ENCODE measurements around the gene P2RY11.

The P2RY11 gene

DNA sequence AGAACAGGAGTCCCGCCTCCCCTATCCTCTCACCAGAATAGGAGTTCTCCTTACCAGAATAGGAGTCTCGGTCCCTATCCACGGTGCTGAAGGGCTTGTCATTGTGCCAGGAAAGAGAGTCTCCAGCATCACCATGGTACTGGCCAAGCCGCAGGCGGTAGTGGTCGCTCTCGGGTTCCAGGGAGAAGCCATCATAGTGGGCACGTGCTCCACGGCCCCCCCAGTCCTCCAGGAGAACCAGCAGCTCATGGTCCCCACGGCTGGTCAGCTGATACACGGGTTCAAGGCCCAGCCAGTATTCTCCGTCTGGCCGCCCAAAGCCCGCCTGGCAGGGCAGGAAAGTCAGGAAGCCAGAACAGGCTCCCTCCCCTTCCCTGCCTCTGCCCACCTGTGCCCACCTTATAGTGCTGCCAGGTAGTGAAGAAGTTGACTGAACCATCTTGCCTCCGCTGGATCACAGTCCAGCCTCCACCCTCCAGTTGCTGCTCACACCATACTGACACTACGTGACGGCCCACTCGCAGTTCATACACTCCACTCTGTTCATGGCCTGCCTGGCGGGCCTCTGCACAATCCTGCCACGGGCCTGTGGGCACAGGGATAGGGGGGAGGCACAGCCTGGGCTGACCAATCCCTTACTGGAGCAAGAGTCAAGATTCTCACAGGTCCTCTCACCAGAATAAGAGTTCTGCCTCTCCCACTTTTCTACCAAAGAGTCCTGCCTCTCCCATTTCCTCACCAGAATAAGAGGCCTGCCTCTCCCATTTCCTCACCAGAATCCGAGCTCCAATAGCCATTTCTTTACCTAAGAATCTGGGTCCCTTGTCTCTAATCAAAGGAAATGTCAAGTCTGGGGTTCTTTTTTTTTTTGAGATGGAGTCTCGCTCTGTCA lies 18.0 kb upstream of the P2RY11 start:
- TF ChIP-seq, protein P1, sequence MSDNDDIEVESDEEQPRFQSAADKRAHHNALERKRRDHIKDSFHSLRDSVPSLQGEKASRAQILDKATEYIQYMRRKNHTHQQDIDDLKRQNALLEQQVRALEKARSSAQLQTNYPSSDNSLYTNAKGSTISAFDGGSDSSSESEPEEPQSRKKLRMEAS (IDR thresholded peaks at IDR 0.05), result 0 out of 2 replicates have a peak, but pooled peaks have one; percentile 15
- TF ChIP-seq NFIC (IDR thresholded peaks at IDR 0.05), result peak; percentile 86
- TF ChIP-seq CEBPB (IDR thresholded peaks at IDR 0.05), result no peak
- TF ChIP-seq TEAD4 (IDR thresholded peaks at IDR 0.05), result no peak
- no peak for TF ChIP-seq RAD21 (IDR thresholded peaks at IDR 0.05; ENCODE audit: low read depth)
- no peak for TF ChIP-seq TCF12 (IDR thresholded peaks at IDR 0.05; ENCODE audit: low read depth)
- TF ChIP-seq, protein P2, sequence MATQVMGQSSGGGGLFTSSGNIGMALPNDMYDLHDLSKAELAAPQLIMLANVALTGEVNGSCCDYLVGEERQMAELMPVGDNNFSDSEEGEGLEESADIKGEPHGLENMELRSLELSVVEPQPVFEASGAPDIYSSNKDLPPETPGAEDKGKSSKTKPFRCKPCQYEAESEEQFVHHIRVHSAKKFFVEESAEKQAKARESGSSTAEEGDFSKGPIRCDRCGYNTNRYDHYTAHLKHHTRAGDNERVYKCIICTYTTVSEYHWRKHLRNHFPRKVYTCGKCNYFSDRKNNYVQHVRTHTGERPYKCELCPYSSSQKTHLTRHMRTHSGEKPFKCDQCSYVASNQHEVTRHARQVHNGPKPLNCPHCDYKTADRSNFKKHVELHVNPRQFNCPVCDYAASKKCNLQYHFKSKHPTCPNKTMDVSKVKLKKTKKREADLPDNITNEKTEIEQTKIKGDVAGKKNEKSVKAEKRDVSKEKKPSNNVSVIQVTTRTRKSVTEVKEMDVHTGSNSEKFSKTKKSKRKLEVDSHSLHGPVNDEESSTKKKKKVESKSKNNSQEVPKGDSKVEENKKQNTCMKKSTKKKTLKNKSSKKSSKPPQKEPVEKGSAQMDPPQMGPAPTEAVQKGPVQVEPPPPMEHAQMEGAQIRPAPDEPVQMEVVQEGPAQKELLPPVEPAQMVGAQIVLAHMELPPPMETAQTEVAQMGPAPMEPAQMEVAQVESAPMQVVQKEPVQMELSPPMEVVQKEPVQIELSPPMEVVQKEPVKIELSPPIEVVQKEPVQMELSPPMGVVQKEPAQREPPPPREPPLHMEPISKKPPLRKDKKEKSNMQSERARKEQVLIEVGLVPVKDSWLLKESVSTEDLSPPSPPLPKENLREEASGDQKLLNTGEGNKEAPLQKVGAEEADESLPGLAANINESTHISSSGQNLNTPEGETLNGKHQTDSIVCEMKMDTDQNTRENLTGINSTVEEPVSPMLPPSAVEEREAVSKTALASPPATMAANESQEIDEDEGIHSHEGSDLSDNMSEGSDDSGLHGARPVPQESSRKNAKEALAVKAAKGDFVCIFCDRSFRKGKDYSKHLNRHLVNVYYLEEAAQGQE (IDR thresholded peaks at IDR 0.05; ENCODE audit: low read depth), result peak; percentile 94

GRCh38 chr19:10095622-10095947 lies 15.9 kb upstream of the P2RY11 start:
- TF ChIP-seq ZBTB7A (IDR thresholded peaks at IDR 0.05; ENCODE audit: low read depth) (no peak), NFIC (IDR thresholded peaks at IDR 0.05) (no peak), CEBPB (IDR thresholded peaks at IDR 0.05) (no peak), FOXM1 (IDR thresholded peaks at IDR 0.05; ENCODE audit: borderline replicate concordance, low read depth) (no peak), TEAD4 (IDR thresholded peaks at IDR 0.05) (no peak)
- TF ChIP-seq, protein P1 (IDR thresholded peaks at IDR 0.05), result no peak

- TF ChIP-seq USF1 (IDR thresholded peaks at IDR 0.05) (peak; percentile 29; the same call in 1 of the 2 replicates), TEAD4 (IDR thresholded peaks at IDR 0.05) (no peak; the same call in 1 of the 2 replicates), EGR1 (IDR thresholded peaks at IDR 0.05) (peak; percentile 46; the same call in 1 of the 2 replicates)
- TF ChIP-seq, protein P1 (IDR thresholded peaks at IDR 0.05), result peak; percentile 99
Measured at GRCh38 chr19:10095948-10096614, 15.4 kb upstream of the P2RY11 start.

GRCh38 chr19:10096615-10096963 lies 14.9 kb upstream of the P2RY11 start:
- TF ChIP-seq NFIC (IDR thresholded peaks at IDR 0.05) (no peak), USF1 (IDR thresholded peaks at IDR 0.05) (no peak), FOXM1 (IDR thresholded peaks at IDR 0.05; ENCODE audit: borderline replicate concordance, low read depth) (no peak), EGR1 (IDR thresholded peaks at IDR 0.05) (no peak), CEBPB (IDR thresholded peaks at IDR 0.05) (no peak), CREB1 (IDR thresholded peaks at IDR 0.05; ENCODE audit: low read depth) (no peak), TCF12 (IDR thresholded peaks at IDR 0.05; ENCODE audit: low read depth) (no peak), TAF1 (IDR thresholded peaks at IDR 0.05; ENCODE audit: low read depth) (no peak), ZBTB7A (IDR thresholded peaks at IDR 0.05; ENCODE audit: low read depth) (no peak), EP300 (IDR thresholded peaks at IDR 0.05; ENCODE audit: borderline replicate concordance) (no peak)
- TF ChIP-seq, protein P2 (IDR thresholded peaks at IDR 0.05; ENCODE audit: low read depth), result no peak
- TF ChIP-seq, protein P1 (IDR thresholded peaks at IDR 0.05), result no peak

- no peak for TF ChIP-seq USF1 (IDR thresholded peaks at IDR 0.05)
- TF ChIP-seq FOXM1 (IDR thresholded peaks at IDR 0.05; ENCODE audit: borderline replicate concordance, low read depth), result no peak
- no peak for TF ChIP-seq YY1 (IDR thresholded peaks at IDR 0.05; ENCODE audit: low read depth)
- TF ChIP-seq, protein P1 (IDR thresholded peaks at IDR 0.05), result no peak
- no peak for TF ChIP-seq CREB1 (IDR thresholded peaks at IDR 0.05; ENCODE audit: low read depth)
- TF ChIP-seq EP300 (IDR thresholded peaks at IDR 0.05; ENCODE audit: borderline replicate concordance), result no peak
- no peak for TF ChIP-seq TEAD4 (IDR thresholded peaks at IDR 0.05)
- TF ChIP-seq NFIC (IDR thresholded peaks at IDR 0.05), result no peak
- no peak for TF ChIP-seq EGR1 (IDR thresholded peaks at IDR 0.05)
- TF ChIP-seq TAF1 (IDR thresholded peaks at IDR 0.05; ENCODE audit: low read depth), result no peak
- no peak for TF ChIP-seq TCF12 (IDR thresholded peaks at IDR 0.05; ENCODE audit: low read depth)
- TF ChIP-seq ZBTB7A (IDR thresholded peaks at IDR 0.05; ENCODE audit: low read depth), result no peak
- TF ChIP-seq RAD21 (IDR thresholded peaks at IDR 0.05; ENCODE audit: low read depth), result no peak
- no peak for TF ChIP-seq CEBPB (IDR thresholded peaks at IDR 0.05)
- TF ChIP-seq, protein P2 (IDR thresholded peaks at IDR 0.05; ENCODE audit: low read depth), result no peak
Measured at GRCh38 chr19:10100163-10100785, 11.2 kb upstream of the P2RY11 start.

Data from Ishikawa (cell line).